ENCODE data around the gene LAMB2. TPM values are rescaled to one million over a fixed set of nuclear protein-coding genes. Genes with fewer than 3 reads are reported as not detected.

The LAMB2 gene
- total and polyA plus RNA-seq, 2 of the 8 experiments (the other 6 are each of a cell fraction or from before 2014, with no cell fraction given): 112 to 153 TPM

DNA sequence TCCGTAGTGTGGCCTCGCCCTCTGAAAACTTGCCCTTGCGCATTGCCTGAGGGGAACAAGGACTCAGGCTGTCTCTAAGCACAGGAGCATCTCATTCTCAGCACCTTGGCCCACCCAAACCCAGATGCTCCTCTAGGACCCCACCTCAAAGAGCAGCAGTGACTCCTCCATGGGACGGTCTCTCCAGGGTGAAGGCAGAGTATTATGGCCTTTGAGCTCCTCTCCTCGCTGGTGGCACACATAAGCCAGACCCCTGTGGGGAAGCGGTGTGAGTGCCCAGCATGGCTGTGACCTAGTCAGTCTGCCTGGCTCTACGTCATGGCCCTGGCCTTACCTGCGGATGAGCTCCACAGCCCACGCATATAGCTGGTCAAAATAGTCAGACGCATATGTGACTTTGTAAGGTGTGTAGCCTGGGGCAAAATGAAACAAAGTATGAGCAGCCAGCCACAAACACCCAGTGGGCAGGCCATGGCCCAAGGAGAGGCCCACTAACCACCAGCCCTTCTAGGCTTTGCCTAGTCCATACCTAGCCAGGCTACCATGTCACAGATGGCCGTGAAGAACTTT is 32.7 kb downstream of the LAMB2 start (continued):
- TF ChIP-seq TBP (IDR thresholded peaks at IDR 0.05; ENCODE audit: low read depth, low read length) (no peak), POU5F1 (IDR thresholded peaks at IDR 0.05; ENCODE audit: low read depth, low read length) (no peak)
- TF ChIP-seq, protein P1, sequence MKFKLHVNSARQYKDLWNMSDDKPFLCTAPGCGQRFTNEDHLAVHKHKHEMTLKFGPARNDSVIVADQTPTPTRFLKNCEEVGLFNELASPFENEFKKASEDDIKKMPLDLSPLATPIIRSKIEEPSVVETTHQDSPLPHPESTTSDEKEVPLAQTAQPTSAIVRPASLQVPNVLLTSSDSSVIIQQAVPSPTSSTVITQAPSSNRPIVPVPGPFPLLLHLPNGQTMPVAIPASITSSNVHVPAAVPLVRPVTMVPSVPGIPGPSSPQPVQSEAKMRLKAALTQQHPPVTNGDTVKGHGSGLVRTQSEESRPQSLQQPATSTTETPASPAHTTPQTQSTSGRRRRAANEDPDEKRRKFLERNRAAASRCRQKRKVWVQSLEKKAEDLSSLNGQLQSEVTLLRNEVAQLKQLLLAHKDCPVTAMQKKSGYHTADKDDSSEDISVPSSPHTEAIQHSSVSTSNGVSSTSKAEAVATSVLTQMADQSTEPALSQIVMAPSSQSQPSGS (IDR thresholded peaks at IDR 0.05; ENCODE audit: low read length): no peak
